Esophagus squamous epithelium (tissue), 4 donors: ENCODE measurements around the gene ITIH5.

Experiments used
- CTCF ChIP-seq, 6 experiments: fragments of 450-650 bp in 4 of 6; fragments of 200-600 bp in 2 of 6; sonication (generic) in 2 of 6; IDR thresholded peaks; one replicate each; pipeline ENCODE4 v1.5.1; 2016 to 2019; ENCODE audit warnings: antibody characterized with exemption in 6 of 6, mild to moderate bottlenecking in 4 of 6, moderate library complexity in 4 of 6
- POLR2A ChIP-seq, 4 donors: fragments of 450-650 bp; IDR thresholded peaks; one replicate each; pipeline ENCODE4 v1.6.1; 2017; ENCODE audit warnings: antibody characterized with exemption in 4 of 4, mild to moderate bottlenecking in 4 of 4, moderate library complexity in 3 of 4

DNA sequence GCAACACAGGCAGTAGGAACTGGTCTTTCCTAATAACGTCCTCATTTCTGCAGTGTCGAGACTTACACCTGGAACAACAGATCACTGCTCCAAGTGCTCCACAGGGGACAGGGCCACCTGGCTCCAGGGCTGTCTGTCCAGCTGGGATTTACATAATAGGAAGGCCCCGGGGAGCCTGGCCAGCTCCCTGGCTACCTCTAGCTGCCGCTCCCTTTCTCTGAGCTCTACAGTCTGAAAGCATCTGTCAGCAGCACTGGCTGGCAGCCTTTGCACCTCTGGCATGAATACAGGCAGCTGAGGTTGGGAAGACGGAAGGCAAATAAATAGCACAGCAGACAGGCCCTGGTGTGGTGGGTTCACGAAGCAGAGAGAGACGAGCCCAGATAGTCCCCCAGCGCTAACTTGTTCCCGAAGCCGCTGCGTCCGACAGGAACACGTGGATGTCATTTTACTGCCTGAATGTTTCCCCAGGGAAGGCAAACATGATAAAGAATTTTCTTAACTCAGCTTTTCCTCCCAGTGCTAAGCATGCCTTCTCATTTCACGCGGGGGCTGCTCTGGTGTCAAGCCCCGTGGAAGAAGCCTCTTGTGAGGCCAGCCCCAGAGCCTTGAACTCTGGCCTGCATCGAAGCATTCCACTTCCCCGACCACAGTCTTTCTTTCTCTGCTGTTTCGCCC is 105.4 kb downstream of the ITIH5 start:
- TF ChIP-seq CTCF (IDR thresholded peaks at IDR 0.05) (no peak), POLR2A (IDR thresholded peaks at IDR 0.05) (no peak)
